Keratinocyte (primary cell): ENCODE results near the gene KCNC2.

Experiments
- CTCF ChIP-seq, 3 experiments: IDR thresholded peaks in 1 of 3; conservative IDR thresholded peaks in 1 of 3; optimal IDR thresholded peaks in 1 of 3; 2 replicates in 2 of 3; 3 replicates in 1 of 3; pipeline versions ENCODE3 to v1.5.1; 2011; ENCODE audit warnings: low read length in 3 of 3, mild to moderate bottlenecking in 3 of 3, moderate library complexity in 2 of 3, control low read depth in 1 of 3, inconsistent platforms in 1 of 3; ENCODE audit not compliant: insufficient read depth in 2 of 3; ENCODE audit errors: extremely low read depth in 1 of 3
- EZH2 ChIP-seq: IDR thresholded peaks from one replicate; pipeline ENCODE4 v1.6.1; 2012; ENCODE audit warnings: inconsistent platforms, mild to moderate bottlenecking, low read length, moderate library complexity

DNA sequence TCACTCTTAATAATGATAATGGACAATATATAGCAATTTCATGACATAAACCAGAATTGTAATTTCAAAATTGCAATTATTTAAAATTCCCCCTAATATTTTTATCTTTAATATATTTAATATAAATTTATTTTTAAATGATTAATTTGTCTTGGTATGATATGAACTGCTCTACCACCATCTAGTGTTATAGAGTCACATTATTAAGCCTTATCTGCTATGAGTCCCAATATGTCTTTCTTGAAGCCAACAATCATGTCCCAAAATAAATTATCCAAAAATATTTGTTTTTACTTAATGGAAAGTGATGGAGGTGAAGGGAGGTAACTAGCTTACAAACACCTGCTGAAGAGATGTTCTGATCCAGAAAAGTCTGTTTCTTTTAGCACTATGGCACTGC is 151.4 kb downstream of the KCNC2 start:
- TF ChIP-seq CTCF (optimal IDR thresholded peaks at IDR 0.05 in 1 of 3, IDR thresholded peaks at IDR 0.05 in 1 of 3, conservative IDR thresholded peaks at IDR 0.05 in 1 of 3; ENCODE audit: extremely low read depth in 1 of 3, insufficient read depth in 2 of 3, low read length in 3 of 3): no peak
- TF ChIP-seq EZH2: no peak
